GM19328 (cell line): ENCODE measurements around the gene THAP7.
"Not testable (repeated sequence)": the region's sequence is repeated elsewhere in the genome, so short reads cannot be mapped to it uniquely, and the experiment has no call there.

Experiments
- ATAC-seq: cut with Tn5 transposase; IDR thresholded peaks from one replicate; pipeline ENCODE4 v1.9.1; 2021; ENCODE audit warnings: mild to moderate bottlenecking, moderate library complexity; ENCODE audit not compliant: unreplicated experiment

Gene THAP7

DNA sequence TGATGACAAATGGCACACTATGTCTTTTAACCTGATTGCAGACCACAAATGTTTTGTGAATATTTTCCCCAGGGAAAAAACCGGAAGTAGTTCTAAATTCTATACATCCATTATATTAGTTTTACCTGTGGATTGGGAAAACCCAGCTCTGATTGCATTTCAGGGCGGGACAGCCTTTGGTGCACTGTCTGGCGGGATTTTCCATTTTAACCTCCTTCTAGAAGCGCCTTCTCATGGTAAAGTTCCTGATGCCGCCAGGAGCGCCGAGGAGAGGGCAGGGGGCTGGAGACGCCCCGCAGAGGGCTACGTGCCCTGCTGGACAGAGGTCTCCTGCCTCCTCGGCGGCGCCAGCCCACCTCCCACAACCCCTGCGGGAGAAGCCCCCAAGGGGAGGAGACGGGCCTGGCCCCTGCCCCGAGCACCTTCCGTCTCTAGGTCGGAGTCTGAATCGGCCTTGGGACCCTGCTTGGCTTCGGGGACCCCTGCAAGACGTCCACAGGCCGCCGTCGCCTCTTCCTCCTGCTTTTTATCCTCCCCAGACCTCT, 11.8 kb upstream of the THAP7 start:
- no peak for ATAC-seq

DNA sequence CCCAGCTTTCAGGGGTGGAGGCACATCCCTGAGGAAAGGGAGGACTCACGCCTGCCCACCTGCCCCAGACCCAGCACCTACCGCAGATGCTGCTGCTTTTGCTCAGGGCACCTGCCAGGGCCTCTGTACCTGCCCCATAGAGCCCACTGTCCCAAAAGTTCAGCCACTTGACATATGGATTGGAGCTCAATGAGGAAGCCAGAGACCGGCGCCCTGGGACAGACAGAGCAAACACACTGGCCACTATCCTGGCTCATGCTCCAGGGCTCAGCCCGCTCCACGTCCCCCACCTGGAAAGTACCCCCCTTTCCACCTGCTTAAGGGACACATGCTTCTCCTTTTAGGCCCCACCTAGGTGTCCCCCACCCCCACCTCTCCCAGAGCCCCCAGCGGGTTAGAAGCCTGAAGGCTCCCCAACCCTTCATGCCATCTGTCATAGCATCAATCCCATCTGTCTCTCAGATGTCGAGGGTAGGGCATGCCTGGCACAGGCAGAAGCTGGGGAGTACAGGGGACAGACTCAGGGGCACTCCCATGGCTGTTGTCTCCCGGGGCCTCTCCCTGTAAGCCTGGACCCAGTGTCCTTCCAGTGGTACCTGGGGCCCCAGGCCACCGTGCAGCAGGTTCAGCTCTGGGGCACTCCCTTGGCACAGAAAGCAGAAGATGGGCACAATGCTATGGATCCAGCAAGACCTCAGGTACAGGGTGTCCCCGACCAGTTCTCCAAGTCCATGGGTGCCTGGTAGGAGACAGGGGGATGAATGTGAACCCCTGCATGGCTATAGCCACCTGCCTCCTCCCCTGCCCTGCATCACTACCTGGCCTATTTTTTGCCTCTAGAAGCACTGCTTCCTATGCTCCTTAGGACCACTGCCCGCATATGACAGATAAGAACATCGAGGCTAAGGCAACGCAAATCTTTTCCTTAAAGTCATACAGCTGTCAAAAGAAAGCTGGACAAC, 10.8 kb upstream of the THAP7 start:
- ATAC-seq, result no peak

DNA sequence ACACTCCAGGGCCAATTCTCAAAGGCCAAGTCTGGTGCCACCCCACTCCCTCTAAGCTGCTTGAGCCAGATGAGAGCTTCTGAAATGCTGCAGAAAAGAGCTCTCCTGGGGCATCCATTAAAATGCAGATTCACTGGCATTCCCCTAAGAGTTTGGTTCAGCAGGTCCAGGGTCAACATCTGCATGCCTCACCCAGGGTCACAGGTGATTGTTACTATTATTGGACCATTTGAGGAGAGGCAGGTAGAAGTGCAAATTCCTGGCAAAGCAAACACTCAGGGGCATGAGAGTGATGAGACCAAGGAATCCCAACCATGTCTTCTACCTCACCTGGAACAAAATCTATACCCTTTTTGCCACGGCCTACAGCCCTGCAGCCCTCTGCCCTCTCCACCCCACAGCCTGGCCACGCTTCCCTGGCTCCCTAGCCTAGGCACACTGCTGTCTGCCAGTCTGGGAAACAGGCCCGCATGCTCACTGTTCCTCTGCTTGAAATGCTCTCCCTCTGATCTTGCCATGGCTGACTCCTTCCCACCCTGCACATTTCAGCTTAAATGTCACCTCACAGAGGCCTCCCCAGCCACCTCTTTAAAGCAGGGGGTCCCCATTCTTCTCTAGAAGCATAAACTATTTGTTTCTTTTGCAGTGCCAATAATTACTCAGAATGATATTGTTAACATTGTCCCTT, 8.7 kb upstream of the THAP7 start:
- no peak for ATAC-seq

DNA sequence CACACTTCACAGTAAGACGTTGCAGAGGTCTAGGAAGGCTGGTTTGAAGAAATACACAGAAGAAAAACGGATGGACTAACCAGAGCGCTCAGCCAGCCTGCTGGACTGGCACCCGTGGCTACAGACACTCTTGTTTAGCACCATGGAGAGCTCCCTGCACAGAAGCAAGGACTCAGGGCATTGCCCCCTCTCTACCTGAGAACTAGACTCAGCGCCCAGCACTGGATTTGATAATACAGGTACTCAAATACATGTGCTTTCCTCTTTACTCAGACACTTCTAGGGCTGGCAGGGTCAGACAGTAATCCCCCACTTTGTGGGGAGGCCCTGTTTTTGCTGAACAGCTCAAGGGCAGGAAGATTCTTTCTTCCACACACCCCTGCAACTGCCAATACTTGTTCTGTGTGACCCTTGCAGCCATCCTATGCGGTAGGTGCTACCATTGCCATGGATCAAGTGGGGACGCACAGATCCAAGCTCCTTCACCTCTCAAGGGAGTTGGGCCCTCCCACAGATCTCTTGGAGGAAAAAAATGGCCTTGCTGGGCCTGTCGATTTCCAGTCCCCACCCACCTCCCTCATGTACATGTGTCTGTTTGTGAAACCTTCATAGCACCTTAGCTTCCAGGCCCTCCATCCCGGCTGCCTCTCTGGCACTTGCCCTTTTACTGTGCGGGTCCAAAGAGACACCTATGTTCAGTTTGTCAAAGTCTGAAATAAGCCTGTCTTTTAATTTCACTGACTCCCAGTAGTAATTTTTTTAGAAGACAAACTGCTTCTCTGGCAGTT, 7.9 kb upstream of the THAP7 start:
- no peak for ATAC-seq

DNA sequence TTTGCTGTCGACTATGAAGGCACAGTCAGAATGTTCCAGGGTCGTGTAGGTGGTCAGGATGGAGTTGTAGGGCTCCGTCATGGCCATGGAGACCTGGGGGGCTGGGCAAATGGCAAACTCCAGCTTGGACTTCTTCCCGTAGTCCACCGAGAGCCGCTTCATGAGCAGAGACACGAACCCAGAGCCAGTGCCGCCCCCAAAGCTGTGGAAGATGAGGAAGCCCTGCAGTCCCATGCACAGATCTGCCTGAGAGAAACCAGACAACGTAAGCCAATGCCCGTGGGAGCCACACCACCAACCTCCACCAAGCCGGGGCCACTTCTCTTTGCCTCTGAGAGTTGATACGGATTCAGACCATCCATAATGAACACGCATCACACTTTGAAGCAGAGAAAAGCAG, 7.3 kb upstream of the THAP7 start:
- ATAC-seq, result not testable (repeated sequence)

DNA sequence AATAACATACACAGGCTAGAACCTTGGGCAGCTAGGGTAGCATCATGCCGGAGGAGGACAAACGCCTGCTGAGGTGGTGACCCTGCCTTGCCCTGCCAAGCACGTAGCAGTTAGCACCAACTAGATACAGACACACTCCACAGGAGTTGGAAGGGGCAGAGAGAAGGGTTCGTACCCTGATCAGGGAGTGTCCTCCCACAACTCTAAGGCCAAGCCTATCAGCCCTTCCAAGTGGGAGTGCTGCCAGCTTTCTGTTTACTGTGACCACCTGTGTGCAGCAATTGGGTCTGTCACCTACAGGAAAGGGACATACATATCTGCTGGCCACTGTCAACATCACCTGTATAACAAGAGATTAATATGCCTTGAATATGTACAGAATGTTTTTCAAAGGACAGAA, 1.9 kb upstream of the THAP7 start:
- ATAC-seq, result no peak

DNA sequence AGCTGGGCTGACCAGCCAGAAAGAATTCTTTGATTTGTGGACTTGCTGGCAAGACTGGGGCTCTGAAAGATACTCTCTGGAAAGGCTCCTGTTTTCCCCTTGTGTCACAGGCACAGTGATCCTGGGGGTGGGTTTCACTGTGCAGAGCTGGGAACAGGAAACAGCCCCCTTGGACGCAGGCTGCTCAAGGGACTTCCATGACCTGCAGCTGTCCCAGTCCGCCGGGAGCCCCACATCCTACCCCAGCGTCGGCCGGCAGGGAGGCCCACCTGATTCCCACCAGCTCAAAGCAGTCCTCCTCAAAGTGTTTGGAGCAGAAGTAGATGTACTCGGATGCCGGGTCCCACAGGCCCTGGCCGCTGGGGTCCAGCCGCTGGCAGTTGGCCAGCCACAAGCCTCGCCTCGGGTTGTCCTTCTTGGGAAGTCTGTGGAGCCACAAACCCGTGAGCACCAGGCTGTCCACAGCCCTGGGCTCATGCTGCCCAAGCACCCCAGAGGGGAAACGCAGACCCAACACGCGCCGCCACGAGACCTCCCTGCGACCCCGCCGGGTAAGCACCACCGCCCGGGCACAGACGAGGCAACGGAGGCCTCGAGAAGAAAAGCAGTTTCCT, 824 bp downstream of the THAP7 start:
- ATAC-seq, result peak; percentile 4

DNA sequence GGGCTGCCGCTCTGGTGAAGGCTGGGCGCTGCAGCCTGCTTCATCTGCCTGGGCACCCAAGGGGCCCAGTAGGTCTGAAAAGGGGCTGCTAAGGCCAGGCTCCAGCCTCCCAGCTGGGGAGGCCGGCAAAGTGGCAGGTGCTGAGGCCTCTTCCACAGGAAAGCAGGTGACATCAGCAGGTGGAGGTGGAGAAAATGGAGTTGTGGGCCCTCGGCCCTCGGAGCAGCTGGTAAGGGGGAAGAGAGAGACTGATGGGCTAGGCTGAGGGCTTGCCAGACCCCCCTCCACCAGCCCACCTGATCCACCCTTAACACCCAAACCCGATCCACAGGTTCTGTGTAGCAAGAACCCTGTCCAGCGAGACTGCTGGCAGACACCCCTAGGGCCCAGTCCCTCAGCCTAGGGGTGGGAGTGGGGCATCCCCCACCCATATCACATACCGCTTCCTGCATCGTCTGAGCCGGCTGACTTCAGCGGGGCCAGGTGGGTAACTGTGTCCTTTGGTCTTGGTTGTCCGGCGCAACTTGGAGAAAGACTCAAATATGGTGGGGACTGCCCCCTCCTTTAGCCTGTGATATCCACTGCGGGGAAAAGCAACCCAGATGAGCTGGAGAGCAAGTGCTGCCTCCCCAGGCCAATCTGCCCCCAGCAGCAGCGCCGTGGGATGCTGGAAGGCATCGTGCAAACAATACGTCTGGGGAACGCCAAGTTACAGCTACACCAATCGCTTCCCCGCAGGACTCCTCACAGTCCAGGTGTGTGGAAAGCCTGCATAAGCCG, 1.5 kb downstream of the THAP7 start:
- ATAC-seq, result no peak

DNA sequence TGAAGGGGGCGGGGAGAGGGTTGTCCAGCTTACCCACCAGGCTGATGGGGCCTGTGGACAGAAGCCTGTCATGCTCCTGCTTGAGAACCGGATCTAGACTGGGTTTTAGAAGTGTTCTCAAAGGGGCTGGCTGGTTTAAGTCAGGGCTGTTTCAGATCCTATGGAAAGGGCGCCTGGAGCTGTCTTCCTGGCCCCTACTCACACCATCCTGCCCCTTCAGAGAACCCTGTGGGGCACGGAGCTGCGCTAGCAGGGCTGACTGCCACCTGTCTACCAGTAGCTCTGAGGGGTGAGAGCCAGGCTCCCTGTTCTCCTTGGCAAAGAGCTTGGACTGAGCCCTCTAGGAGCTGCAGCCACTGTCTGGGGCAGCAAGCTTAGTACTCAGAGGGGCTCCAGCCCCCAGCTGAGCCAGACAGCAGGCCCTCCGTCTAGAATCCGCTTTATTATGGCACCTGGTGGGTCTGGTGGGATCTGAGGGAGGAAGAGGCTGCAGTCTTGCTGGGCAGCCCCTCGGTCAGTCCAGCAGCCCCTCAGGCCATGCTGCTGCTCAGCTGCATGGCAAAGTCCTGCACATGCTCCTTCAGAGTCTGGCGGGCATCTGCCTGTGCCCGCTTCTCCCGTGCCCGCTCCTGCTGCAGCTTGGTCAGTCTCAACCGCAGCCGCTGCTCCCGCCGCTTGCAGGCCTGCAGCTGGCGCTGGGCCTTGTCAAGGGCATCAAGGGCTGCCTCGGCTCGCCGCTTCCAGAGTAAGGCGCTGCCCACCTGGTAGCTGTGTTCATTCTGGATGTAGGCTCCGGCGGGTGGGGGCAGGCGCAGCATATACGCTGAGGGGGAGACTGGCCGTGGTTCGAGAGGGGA, 2.3 kb downstream of the THAP7 start:
- ATAC-seq, result no peak

DNA sequence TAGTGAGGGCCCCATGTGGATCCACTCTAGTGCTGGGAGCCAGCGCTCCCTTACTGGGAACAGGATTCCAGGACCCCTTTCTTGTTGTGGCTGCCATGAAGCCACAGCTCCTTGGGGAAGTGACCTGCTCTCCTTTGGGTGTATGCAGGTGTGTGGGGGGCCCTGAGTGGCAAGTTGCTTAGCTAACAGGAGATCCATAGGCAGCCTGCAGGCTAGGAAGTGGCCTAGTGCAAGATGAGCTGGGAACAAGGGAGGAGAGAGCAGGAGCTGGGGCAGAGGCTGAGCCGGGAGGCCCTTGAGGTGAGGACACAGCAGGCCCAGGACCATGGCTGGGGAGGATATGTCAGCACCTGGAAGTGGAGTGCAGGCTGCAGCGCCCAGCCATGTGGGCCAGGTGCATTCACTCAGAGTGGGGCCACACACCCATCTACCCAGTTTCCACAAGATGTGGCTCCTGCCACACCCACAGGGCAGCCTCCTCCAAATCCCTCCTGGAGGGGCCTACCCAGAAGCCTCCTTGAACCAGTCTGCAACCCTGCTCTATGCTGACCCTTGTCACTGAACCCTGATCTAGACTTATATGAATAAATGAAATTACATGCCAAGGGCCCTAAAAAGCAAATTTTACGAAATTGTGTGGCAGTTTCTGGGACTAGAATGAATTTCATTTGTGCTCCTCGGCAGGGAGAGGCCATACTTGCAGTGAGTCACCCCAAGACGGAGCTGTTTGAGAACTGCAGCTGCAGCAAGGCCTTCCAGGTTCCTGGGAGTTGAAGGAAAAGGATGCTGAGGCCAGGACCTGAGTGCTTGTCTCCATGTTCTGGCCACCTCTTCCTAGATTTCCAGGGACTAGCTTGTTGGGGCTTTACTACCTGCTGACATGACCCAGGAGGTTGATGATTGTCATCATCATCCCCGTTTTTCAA, 3.2 kb downstream of the THAP7 start:
- no peak for ATAC-seq

DNA sequence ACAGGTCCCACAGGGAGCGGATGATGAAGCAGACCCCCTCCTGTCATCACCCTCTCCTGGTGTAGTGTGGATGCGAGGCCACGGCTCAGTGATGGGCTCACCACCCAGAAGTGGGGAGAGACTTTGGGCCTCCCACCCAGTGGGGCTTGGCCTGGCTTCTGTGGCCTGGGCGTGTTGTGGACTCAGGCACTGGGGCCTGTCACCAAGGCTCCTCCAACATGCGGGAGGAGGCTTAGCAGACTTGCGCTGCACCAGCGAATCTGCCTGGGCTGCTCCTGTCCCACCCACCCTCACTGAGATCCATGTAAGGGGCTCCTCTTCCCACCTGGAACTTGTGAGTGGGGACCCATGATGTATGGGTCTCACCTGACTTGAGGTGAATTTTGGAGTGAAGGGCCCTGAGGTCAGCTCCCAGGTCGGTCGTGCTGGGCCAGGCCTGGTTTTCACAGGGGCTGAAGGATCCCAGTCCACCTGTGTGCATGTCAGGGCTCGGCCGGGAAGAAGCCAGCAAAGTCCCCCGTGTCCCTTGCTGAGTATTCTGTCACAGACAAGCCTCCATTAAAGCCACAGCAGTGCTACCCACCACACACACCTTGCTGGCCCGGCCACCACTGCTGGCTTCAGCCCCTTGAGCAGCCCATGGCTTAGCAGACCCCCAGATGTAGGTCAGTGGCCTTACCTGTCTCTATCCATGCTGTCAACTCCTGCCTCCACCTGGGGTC, 4.2 kb downstream of the THAP7 start:
- no peak for ATAC-seq

DNA sequence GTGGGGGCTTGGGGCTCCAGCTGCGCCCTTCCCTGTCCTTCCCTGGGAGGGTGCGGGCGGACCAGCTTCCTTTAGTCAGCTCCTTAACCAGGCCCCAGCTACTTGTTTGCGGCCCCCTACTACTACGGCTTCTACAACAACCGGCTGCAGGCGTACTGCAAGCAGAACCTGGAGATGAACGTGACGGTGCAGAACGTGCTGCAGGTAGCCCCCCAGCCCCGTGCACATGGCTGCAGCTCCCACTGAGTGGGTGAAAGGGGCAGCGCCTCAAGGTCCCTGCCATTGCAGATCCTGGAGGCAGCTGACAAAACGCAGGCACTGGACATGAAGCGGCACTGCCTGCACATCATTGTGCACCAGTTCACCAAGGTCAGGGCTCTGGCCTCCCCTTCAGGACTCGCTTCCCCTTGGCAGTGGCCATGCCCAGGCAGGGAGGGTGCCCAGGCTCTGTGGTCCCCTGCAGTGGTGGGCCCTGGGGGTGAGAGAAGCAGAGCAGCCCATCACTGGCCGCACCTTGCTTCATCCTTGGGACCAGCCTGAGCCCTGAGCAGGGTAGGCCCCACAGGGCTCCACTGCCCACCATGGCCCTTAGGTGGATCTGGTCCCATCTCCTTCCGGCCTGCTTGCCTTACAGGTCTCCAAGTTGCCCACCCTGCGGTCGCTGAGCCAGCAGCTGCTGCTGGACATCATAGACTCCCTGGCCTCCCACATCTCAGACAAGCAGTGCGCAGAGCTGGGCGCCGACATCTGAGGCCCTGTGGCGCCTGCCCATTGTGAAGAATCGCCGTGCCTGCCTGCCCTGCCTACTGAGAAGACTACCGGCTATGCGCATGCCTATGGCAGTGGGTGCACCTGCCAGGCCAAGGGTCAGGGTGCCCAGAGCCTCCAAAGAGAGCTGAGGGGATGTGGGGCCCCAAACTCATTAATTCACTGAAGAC, 5.1 kb downstream of the THAP7 start:
- ATAC-seq, result no peak

DNA sequence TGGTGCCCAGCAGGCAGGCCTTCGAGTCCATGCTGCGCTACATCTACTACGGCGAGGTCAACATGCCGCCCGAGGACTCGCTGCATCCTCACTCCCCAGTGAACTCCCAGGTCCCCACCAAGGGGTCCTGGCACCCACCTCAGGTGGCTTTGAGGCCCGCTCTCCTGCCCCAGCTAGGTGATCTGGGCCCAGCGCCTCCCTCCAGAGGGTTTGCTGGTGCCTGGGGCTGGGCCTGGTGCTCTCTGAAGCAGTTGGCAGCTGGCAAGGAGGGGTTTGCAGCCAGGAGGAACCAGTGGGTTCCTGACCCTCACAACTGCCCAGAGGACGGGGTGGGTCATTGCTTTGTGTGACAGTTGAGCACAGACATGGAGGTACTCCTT, 5.9 kb downstream of the THAP7 start:
- ATAC-seq, result no peak

DNA sequence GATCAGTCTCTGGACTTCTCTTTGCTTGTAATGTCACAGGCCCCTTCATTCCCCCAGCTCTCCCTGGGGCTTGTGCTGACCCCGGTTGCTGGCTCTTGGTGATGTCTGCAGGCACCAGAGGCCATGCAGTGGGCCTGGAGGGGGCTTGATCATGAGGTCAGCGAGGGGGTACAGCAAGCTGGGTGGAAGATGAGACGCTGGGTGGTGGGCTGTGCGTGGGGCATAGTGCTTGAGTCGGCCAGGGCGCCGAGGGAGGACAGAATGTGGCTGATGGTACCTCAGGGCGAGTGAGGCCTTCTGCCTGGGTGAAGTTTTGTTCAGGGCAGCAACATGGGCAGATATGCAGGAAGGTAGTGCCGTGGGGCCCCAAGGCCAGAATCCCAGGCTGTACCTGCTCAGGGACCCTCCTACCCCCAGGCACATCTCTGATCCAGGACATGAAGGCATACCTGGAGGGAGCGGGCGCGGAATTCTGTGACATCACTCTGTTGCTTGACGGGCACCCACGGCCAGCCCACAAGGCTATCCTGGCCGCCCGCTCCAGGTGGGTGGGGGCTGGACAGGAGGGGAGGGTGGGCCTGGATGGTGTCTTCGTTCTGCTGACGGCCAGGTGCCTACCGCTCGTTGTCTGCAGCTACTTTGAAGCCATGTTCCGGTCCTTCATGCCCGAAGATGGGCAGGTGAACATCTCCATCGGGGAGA, 6.4 kb downstream of the THAP7 start:
- ATAC-seq, result no peak

DNA sequence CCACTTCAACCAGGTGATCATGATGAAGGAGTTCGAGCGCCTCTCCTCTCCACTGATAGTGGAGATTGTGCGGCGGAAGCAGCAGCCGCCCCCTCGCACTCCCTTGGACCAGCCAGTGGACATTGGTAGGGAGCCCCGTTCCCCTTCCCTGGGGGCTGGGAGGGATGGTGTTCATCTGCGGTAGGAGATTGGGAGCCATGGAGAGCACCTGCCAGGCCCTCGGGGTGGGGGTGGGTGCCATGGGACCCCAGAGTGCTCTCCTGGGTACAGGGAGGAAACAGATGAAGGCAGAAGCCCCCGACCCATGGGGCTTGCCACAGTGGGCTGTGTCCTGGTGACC, 7.0 kb downstream of the THAP7 start:
- ATAC-seq, result no peak
